Thoracic aorta (tissue), 2 donors: ENCODE data around the gene VAMP7. TPM values are rescaled to one million over a fixed set of nuclear protein-coding genes. Genes with fewer than 3 reads are reported as not detected.
"Not testable (repeated sequence)": the region's sequence is repeated elsewhere in the genome, so short reads cannot be mapped to it uniquely, and the experiment has no call there.

Source experiments
- ATAC-seq: fragments of 150-250 bp; one replicate; pipeline ENCODE4 v1.8.0; 2017; ENCODE audit warnings: low read depth; ENCODE audit not compliant: insufficient number of reproducible peaks, low FRiP score
- DNase-seq: peaks from one replicate; pipeline ENCODE4 v3.0.0-alpha.2; 2020; ENCODE audit warnings: low spot score
- H3K27ac ChIP-seq, 2 donors: fragments of 200-600 bp; sonication (generic); 1 replicate in 1 of 2; 2 replicates in 1 of 2; pipeline ENCODE4 v1.5.1; 2016; ENCODE audit warnings: mild to moderate bottlenecking in 2 of 2, moderate library complexity in 2 of 2
- H3K27me3 ChIP-seq: fragments of 200-600 bp; sonication (generic); replicated peaks from 2 replicates; pipeline ENCODE4 v1.6.0; 2016; ENCODE audit warnings: mild to moderate bottlenecking; ENCODE audit not compliant: insufficient read depth
- H3K36me3 ChIP-seq: fragments of 200-600 bp; sonication (generic); one replicate; pipeline ENCODE4 v1.5.1; 2016
- H3K4me1 ChIP-seq, 2 donors: fragments of 200-600 bp; sonication (generic); 1 replicate in 1 of 2; 2 replicates in 1 of 2; pipeline versions ENCODE4 v1.5.1 to v1.6.0; 2016; ENCODE audit warnings: low read depth in 2 of 2, mild to moderate bottlenecking in 1 of 2; ENCODE audit not compliant: control insufficient read depth in 1 of 2
- H3K4me3 ChIP-seq: fragments of 200-600 bp; sonication (generic); 2 replicates; pipeline ENCODE4 v1.5.1; 2016; ENCODE audit warnings: mild to moderate bottlenecking
- H3K9me3 ChIP-seq: fragments of 200-600 bp; sonication (generic); 2 replicates; pipeline ENCODE4 v1.5.1; 2016
- total RNA-seq, 2 donors: library from RNA; depleted of rRNA; stranded (reverse); fragments of >200 nt; gene quantifications; one replicate each; pipeline versions ENCODE4 v1.1.0 to v1.2.3, GENCODE V29; 2016
- TF ChIP-seq, protein P1 (sequence below): fragments of 200-600 bp; sonication (generic); IDR thresholded peaks from one replicate; pipeline ENCODE4 v1.5.1; 2019; ENCODE audit warnings: antibody characterized with exemption

VAMP7 gene
- total RNA-seq, 2 donors from 2014 or later, result 29.2 to 35.6 TPM

DNA sequence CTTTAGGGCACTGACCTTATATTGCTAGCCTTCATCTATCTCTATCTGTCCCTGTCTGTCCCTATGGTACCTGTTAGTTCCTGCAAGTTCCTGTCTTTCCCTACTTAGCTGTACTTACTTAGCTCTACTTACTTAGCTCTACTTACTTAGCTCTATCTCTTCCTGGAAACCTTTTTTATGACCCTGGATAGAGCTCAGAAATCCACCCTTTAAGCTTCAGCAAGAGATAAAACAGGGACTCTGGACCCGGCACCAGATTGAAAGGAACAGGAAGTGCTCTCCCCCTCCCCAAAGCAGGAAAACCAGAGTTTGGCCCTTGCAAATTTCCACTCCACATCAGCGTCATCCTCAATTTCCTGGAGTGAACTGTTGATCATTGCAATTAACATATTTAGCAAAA lies 104.1 kb downstream of the VAMP7 start:
- no peaks in the 10 kb centered on the region for H3K27me3 ChIP-seq
- DNase-seq (no peak), ATAC-seq (no peak)
- no peak overlapping the region for H3K4me3 ChIP-seq
- no peaks in the 10 kb centered on the region for H3K9me3 ChIP-seq
- H3K36me3 ChIP-seq, result no peaks in the 10 kb centered on the region
- no peak overlapping the region for H3K27ac ChIP-seq
- H3K4me1 ChIP-seq, result no peaks in the 10 kb centered on the region
- TF ChIP-seq, protein P1, sequence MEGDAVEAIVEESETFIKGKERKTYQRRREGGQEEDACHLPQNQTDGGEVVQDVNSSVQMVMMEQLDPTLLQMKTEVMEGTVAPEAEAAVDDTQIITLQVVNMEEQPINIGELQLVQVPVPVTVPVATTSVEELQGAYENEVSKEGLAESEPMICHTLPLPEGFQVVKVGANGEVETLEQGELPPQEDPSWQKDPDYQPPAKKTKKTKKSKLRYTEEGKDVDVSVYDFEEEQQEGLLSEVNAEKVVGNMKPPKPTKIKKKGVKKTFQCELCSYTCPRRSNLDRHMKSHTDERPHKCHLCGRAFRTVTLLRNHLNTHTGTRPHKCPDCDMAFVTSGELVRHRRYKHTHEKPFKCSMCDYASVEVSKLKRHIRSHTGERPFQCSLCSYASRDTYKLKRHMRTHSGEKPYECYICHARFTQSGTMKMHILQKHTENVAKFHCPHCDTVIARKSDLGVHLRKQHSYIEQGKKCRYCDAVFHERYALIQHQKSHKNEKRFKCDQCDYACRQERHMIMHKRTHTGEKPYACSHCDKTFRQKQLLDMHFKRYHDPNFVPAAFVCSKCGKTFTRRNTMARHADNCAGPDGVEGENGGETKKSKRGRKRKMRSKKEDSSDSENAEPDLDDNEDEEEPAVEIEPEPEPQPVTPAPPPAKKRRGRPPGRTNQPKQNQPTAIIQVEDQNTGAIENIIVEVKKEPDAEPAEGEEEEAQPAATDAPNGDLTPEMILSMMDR, result no peak

DNA sequence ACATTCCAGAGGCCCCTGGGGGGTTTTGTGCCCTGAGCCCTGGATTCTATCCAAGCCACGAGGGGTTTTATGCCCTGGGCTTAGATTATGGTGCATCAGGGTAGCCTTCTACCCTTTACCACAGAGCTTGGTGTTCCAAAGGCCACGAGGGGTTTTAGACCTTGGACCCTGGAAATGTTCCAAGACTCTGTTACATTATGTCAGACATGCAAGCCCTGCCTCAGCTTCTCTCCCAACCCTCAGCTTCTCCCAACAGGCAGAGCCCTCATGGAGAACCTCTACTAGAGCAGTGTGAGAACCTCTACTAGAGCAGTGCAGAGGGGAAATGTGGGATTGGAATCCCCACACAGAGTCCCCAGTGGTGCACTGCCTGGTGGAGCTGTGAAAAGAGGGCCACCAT lies 105.8 kb downstream of the VAMP7 start:
- not testable (repeated sequence) for H3K36me3 ChIP-seq, H3K9me3 ChIP-seq, H3K4me1 ChIP-seq, DNase-seq, ATAC-seq, H3K4me3 ChIP-seq, H3K27me3 ChIP-seq, H3K27ac ChIP-seq

DNA sequence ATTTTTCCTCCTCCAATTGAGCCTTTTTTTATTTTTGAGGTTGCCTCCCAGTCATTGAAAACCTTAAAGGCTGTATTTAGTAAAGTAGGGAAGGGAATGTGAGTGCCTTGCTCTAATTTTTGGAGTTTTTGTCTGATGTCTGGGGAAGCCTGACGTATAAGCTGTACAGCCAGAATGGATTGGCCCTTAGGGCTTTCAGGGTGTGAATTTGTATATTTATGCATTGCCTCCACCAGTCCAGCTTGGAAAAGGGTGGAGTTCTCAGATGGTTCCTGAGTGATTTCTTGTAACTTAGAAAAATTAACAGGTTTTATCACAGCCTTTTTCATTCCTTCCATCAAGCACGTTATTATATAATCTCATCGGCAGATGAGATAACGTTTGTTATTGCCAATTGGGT lies 107.7 kb downstream of the VAMP7 start:
- TF ChIP-seq, protein P1, result no peak
- Histone ChIP-seq H3K4me1 (no peaks in the 10 kb centered on the region), H3K27ac (no peak overlapping the region), H3K4me3 (no peak overlapping the region), H3K36me3 (no peaks in the 10 kb centered on the region), H3K27me3 (no peaks in the 10 kb centered on the region), H3K9me3 (no peaks in the 10 kb centered on the region)
- ATAC-seq (no peak), DNase-seq (no peak)

Other genes starting within 250 kb of the VAMP7 start
- under 1 TPM in 1 of 2 donors, not detected in 1; 0.14 TPM for gene IL9R, start 116.4 kb downstream of the VAMP7 start, total RNA-seq